Activated naive CD4-positive, alpha-beta T cell treated with anti-CD3 and anti-CD28 coated beads, Interleukin-2, amount 50 U/mL, for 24 hours (primary cell): ENCODE results near the gene ARSG.
A peak's percentile ranks its signal among the peaks of the same experiment; 100 is the strongest.

Source experiments
- H3K27ac Mint-ChIP-seq: one replicate; pipeline ENCODE4 v1.8.0; 2021; ENCODE audit warnings: mild to moderate bottlenecking, mixed read lengths
- H3K27me3 Mint-ChIP-seq: one replicate; pipeline ENCODE4 v1.8.0; 2021; ENCODE audit warnings: mixed read lengths
- H3K36me3 Mint-ChIP-seq: one replicate; pipeline ENCODE4 v1.8.0; 2021; ENCODE audit warnings: mixed read lengths
- H3K4me1 Mint-ChIP-seq: one replicate; pipeline ENCODE4 v1.8.0; 2021; ENCODE audit warnings: mixed read lengths
- H3K4me3 Mint-ChIP-seq: one replicate; pipeline ENCODE4 v1.8.0; 2021; ENCODE audit warnings: mild to moderate bottlenecking, mixed read lengths
- H3K9me3 Mint-ChIP-seq: one replicate; pipeline ENCODE4 v1.8.0; 2021; ENCODE audit warnings: mixed read lengths

Gene ARSG

DNA sequence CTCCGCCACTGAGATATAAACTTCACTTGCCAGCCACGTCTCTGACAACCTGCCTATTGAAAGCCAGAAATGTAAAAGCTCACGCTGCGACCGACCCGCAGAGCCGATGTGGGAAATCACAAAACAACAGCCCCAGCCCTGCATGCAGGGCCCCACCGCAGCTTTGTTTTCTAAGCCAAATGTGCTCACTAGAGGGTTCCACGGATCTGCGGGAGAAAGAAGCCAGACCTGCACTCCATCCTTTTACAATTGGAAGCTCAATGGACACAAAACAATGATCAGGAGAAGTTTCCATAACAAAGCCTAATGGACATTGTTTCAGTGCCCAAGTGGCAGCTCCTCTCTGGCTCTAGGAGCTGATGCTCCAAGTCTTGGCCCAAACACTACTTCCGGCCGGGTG, 132.9 kb downstream of the ARSG start:
- peaks cover 6% of the 10 kb centered on the region for H3K4me1 Mint-ChIP-seq
- H3K4me3 Mint-ChIP-seq, result no peak overlapping the region
- no peaks in the 10 kb centered on the region for H3K9me3 Mint-ChIP-seq
- H3K36me3 Mint-ChIP-seq, result peaks cover 10% of the 10 kb centered on the region
- H3K27me3 Mint-ChIP-seq, result no peaks in the 10 kb centered on the region
- no peak overlapping the region for H3K27ac Mint-ChIP-seq

DNA sequence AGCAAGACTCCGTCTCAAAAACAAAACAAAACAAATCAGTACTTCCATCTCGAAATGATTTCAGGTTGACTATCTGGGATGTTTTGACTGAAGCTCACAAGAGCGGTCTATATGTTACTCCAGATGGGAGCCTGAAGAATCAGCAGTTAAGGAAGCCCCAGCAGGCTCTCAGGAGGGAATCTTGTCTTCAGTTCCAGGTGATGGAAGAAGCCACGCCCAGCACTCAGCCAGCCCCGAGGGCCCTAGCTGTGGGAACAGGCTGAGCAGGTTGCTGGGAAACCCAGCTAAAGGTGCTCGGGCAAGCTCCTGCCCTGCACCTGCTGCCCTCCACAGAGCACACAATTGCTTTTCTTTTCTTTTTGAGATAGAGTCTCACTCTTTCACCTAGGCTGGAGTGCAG, 133.6 kb downstream of the ARSG start:
- peaks cover 7% of the 10 kb centered on the region for H3K36me3 Mint-ChIP-seq

DNA sequence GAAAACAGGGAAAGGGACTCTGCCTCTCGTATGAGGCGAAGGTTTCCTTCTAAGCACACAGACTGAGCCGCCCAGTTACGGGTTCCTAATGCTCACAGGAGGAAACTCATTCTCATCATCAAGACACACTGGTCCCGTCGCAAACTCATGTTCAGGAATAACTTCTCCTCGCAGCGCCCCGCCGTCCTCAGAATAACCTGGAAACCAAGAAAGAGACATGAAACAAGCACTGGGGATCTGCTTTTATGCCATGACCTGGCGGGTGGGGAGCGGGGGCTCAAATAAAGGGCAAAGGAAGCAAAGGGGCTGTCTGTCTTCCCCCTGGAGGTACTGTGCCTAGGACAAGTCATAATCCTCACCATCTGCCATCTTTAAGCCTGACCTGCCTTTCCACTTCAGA, 134.7 kb downstream of the ARSG start:
- Mint-ChIP-seq H3K27me3 (no peaks in the 10 kb centered on the region), H3K4me3 (no peak overlapping the region), H3K4me1 (peaks cover 2% of the 10 kb centered on the region), H3K9me3 (no peaks in the 10 kb centered on the region), H3K36me3 (peaks cover 3% of the 10 kb centered on the region), H3K27ac (no peak overlapping the region)

More for the DNA sequence above, 133.6 kb downstream of the ARSG start:
- Mint-ChIP-seq H3K4me3 (no peak overlapping the region), H3K9me3 (no peaks in the 10 kb centered on the region), H3K4me1 (peaks cover 3% of the 10 kb centered on the region), H3K27me3 (no peaks in the 10 kb centered on the region), H3K27ac (no peak overlapping the region)

DNA sequence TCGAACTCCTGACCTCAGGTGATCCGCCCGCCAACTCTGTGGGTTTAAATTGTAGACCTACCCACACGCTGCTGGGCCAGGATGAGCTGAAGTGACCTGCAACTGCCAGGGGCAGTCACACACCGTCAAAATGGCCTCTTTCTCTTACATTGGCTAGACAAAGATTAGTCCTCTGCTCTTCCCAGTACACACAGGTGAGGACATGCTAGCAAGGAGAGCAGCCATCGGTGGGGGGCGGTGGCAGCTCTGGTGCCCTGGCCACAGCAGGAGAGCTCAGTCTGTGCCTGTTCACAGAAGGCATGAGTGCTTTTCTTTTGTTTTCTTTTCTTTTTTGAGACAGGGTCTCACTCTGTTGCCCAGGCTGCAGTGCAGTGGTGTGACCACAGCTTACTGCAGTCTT, 136.3 kb downstream of the ARSG start:
- H3K4me1 Mint-ChIP-seq, result peaks cover 14% of the 10 kb centered on the region
- H3K36me3 Mint-ChIP-seq, result no peaks in the 10 kb centered on the region
- H3K9me3 Mint-ChIP-seq, result no peaks in the 10 kb centered on the region
- no peaks in the 10 kb centered on the region for H3K27me3 Mint-ChIP-seq
- no peak overlapping the region for H3K27ac Mint-ChIP-seq
- H3K4me3 Mint-ChIP-seq, result no peak overlapping the region

DNA sequence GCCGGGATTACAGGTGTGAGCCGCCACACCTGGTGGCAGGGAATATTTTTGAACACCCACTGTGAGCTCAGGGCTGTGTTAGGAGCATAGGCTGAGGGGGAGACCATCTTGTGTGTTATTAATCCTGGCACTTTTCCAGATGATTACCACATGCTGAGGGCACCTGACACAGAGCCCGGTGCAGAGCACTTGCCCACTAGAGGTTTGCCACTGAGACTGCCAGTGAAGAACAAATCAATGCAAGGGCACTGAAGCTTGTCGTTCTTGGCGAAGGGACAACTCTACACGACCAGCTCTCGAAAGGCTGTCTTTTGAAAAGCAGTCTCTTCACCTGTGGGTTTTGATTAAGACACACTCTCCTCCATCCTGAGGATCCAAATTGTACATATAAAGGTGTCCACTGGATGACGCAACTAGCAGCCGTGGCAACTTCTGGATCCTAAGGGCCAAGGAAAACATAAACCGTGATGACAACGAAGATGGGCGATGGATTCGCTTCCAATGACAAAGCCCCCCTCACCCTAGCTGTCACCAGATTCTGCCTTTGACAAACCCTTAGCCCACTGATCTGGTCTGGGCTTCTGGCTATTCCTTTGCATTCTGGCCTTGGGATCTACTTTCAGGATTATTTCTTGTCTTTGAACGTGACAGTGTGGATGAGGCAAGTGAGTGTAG, 137.3 kb downstream of the ARSG start:
- Mint-ChIP-seq H3K4me1 (peaks cover 17% of the 10 kb centered on the region), H3K4me3 (no peak overlapping the region), H3K9me3 (no peaks in the 10 kb centered on the region), H3K27ac (no peak overlapping the region), H3K27me3 (no peaks in the 10 kb centered on the region), H3K36me3 (peaks cover 1% of the 10 kb centered on the region)

DNA sequence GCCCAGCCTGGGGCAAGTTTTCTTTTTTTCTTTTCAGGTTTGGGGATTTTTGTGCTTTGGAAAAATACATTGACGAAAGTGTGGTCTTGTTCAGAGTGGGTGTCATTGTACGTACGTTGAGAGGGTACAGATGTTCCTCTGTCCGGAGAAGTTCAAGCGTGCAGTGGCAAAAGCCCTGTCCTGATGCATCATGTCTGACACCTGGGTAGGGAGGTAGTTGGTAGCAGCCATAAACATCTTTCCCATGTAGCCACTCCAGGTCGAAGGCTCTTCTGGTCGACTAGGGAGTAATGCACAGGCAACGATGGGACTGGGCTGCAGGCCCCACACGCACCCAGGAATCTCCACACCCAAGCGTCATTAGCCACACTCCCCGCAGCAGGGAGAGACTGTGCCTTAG, 138.6 kb downstream of the ARSG start:
- no peaks in the 10 kb centered on the region for H3K27me3 Mint-ChIP-seq
- peaks cover 1% of the 10 kb centered on the region for H3K36me3 Mint-ChIP-seq
- H3K27ac Mint-ChIP-seq, result no peak overlapping the region
- H3K9me3 Mint-ChIP-seq, result no peaks in the 10 kb centered on the region
- no peak overlapping the region for H3K4me3 Mint-ChIP-seq
- peaks cover 17% of the 10 kb centered on the region for H3K4me1 Mint-ChIP-seq

DNA sequence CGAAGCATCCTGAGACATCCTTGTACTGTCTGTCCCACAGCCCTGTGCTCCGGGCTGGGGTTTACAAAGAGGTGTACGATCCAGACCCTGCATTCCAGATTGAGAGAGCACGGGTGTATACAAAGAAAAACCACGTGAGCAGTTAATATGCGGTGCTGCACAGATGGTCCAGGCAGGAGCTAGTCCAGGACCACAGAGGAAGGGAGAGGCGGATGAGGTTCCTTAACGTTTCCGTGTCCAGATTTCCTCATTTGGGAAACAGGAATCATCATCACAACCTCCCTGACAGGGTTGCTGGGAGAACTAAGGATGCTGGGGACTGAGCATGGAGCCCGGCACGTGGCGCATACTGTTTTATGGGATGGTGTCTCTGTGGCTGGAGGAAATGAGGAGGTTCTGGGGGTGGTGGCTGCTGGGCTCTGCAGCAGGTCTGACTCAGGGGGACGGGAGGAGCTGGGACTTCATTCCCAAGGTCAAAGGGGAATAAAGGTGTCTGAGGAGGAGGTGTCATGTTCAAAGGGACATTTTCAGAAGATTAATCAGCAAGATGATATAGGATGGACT, 139.8 kb downstream of the ARSG start:
- Mint-ChIP-seq H3K36me3 (peaks cover 1% of the 10 kb centered on the region), H3K27ac (no peak overlapping the region), H3K4me3 (no peak overlapping the region), H3K9me3 (no peaks in the 10 kb centered on the region), H3K27me3 (no peaks in the 10 kb centered on the region), H3K4me1 (peaks cover 22% of the 10 kb centered on the region)

DNA sequence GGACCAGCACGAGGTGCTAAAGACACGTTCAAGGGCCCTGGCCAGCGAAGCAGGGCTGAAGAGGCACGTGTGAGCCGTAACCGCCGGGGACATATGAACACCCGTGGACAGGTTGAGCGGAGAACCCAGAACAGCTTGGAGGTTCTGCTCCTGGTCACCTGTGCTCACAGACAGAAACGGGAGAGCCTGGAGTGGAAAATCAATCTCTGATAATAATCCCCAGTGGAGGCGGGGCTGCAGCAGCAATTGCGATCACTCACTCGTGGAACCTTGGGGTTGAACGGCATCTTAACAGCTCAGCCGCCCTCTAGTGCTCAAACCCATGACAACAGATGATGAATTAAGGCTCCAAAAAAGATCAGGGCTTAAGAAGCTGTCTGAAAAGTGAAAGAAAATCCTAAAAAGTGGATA, 140.4 kb downstream of the ARSG start:
- Mint-ChIP-seq H3K27ac (no peak overlapping the region), H3K27me3 (no peaks in the 10 kb centered on the region), H3K4me3 (no peak overlapping the region), H3K4me1 (peaks cover 28% of the 10 kb centered on the region), H3K36me3 (peaks cover 1% of the 10 kb centered on the region), H3K9me3 (no peaks in the 10 kb centered on the region)

DNA sequence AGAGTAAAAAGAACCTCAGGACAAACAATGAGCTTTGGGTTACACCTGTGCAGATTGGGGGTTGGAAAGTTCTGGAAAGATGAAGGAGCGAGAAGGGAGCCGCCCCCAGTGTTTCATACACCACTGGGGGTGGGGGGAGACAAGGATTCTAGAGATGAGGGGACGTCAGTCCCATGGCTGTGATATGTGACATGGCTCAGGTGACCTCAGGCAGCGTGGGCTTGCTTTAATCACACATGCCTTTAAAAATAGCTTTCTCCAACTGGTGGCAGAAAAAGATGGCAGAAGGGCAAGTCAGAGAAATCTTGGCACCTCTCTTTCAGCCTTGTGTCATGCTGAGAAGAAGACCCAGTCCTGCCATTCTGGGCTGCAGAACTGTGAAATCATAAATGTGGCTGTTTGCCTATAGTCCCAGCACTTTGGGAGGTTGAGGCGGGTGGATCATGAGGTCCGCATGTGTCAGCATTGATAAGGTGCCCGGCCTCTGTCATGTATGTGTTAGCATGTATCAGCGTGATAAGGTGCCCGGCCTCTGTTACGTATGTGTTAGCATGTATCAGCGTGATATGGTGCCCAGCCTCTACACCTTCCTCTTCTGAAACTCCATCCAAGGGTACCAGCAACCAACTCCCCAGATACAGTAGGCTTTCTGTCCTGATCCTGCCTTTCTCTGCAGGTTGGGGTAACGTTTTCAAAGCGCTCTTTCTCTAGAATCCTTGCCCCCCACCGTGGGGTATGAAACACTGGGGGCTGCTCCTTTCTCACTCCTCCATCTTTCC, 141.0 kb downstream of the ARSG start:
- Mint-ChIP-seq H3K27ac (peak overlapping the region; percentile 67), H3K36me3 (peaks cover 1% of the 10 kb centered on the region)

DNA sequence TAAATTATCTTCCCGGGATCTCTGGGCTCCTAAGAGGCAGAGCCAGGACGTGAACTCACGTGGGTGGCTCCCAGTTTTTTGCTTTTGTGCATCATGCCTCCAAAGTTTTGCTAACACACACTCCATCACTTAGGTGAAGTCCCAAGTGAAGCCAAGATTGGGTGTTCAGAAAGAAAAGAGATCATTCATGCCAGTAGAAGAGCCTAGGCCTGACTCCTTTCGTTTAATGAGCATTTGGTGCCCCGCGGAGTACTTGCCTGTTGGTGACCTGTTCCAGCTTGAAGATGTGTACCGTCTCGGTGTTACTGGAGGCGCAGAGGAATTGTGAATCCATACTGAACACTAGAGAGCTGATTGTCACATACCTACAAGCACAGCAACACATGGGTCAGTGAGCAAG, 141.9 kb downstream of the ARSG start:
- Mint-ChIP-seq H3K27ac (peak overlapping the region; percentile 12), H3K9me3 (no peaks in the 10 kb centered on the region), H3K36me3 (peaks cover 1% of the 10 kb centered on the region), H3K27me3 (no peaks in the 10 kb centered on the region), H3K4me1 (peaks cover 43% of the 10 kb centered on the region), H3K4me3 (no peak overlapping the region)

More for the DNA sequence above, 141.0 kb downstream of the ARSG start:
- H3K27me3 Mint-ChIP-seq, result no peaks in the 10 kb centered on the region
- H3K4me1 Mint-ChIP-seq, result peaks cover 34% of the 10 kb centered on the region
- H3K4me3 Mint-ChIP-seq, result no peak overlapping the region
- no peaks in the 10 kb centered on the region for H3K9me3 Mint-ChIP-seq

DNA sequence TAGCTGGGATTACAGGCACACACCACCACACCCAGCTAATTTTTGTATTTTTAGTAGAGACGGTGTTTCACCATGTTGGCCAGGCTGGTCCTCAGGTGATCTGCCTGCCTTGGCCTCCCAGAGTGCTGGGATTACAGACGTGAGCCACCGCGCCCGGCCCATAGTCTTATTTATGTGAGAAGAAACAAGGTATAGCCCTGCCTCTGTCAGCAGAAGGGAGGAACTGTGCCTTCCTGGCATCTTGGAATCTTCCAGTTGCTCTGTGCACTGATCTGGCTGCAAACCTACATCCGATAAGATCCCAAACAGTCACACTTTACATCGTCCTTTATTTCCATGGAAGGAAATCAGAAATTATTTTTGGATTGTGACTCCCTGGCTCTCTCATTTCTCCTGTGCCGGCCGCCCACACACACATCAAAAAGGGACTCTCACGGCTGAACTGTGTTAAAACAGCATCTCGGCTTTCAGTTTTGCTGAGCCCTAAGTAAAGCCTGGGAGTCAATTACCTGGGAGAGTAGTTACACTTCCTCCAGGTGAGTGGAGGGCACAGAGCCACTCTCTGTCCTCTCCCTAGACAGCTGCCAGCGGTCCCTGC, 142.7 kb downstream of the ARSG start:
- Mint-ChIP-seq H3K9me3 (no peaks in the 10 kb centered on the region), H3K36me3 (peaks cover 1% of the 10 kb centered on the region), H3K27me3 (no peaks in the 10 kb centered on the region), H3K4me1 (peaks cover 51% of the 10 kb centered on the region), H3K27ac (no peak overlapping the region), H3K4me3 (no peak overlapping the region)

DNA sequence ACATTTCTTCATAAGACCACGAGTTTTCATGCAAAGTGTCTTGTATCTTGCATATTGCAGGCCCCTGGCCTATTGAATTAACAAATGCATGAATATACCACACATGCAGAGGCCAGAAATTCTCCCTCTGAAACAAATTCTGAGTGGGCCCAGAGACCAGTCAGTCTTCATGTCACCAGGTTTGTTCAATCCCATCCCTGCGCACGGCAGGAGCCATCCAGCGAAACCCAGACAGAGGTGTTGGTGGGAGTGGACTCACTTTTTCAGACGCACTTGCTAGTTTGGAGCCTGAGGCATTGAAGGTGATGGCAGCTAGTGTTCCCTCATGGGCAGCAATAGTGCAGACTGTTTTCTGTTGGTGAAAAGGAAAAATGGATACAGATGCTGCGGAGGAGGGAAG, 144.1 kb downstream of the ARSG start:
- Mint-ChIP-seq H3K36me3 (peaks cover 1% of the 10 kb centered on the region), H3K4me1 (peaks cover 60% of the 10 kb centered on the region), H3K27me3 (no peaks in the 10 kb centered on the region), H3K9me3 (no peaks in the 10 kb centered on the region), H3K4me3 (no peak overlapping the region), H3K27ac (no peak overlapping the region)

DNA sequence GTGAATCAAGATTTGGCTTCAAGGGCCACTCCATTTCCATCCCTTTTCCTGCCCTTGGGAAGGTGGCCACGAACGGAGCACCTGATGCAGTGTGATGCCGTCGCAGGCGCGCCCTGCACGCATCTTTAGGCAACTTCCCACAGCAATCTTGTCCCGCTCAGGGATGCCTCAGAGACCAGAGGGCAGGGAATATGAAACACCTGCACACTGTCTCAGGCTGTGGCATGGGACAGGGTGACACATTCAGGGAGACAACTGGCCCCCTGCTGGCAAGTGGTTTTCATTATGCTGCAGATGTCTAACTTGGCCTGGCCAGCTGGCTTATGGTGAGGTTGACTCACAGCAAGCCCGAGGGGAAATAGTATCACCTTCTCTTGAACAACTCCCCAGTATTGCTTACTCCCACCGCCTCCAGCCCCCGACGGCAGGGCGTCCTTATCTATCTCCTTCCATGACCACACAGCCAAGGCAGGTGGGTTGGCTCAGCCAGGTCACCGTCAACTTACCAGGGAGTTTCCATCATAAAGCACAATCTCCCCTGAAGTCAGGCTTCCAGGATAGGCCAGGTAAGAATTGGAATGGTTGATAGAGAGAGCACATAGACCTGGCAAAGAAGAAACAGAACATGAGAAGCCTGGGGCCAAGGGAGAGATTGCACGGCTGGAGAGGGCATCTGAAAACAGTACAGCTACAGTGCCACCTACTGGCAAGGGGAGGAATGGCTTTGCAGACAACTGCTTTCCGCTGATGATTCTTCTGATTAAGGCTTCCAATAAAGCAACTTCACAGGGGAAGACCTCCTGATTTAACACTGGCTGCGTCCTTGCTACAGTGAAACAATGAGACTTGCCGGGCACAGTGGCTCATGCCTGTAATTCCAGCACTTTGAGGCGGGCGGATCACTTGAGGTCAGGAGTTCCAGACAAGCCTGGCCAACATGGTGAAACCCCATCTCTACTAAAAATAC, 144.9 kb downstream of the ARSG start:
- Mint-ChIP-seq H3K4me3 (peak overlapping the region; percentile 62), H3K4me1 (peaks cover 65% of the 10 kb centered on the region)

DNA sequence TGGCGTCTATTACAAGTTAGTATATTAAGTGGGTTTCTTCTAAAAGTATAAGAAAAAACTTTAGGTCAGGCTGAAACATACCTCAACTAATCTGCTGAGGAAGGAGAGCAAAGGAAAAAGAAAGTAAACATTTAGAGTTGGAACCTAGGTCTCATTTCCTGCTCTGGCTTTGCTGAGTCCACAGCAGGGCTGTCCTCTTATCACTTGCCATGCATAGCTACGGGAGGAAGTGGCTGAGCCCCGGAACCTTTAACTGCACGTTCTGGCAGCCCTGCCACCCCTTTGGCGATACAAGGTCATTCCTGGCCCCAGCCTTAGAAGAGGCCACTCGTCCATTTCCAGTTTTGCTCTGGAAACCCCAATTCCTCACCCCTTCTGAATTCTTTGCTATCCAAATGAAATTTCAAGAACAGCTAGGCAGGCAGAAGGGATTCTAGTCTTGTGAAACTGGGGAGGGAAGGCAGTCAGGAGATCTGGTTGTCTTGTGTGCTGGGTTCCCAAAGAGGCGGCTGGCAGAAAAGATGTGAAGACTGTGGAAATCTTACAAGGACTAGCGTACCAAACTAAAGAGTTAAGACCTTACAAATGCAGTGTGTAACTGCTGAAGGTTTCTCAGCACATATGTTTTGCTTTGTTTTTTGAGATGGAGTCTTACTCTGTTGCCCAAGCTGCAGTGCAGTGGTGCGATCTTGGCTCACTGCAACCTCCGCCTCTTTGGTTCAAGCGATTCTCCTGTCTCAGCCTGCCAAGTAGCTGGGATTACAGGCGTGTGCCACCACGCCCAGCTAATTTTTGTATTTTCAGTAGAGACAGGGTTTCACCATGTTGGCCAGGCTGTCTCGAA, 146.9 kb downstream of the ARSG start:
- Mint-ChIP-seq H3K9me3 (no peaks in the 10 kb centered on the region), H3K36me3 (no peaks in the 10 kb centered on the region), H3K4me1 (peaks cover 58% of the 10 kb centered on the region), H3K27ac (peak overlapping the region; percentile 92), H3K27me3 (no peaks in the 10 kb centered on the region), H3K4me3 (peak overlapping the region; percentile 67)

More for the DNA sequence above, 144.9 kb downstream of the ARSG start:
- H3K9me3 Mint-ChIP-seq, result no peaks in the 10 kb centered on the region
- no peaks in the 10 kb centered on the region for H3K27me3 Mint-ChIP-seq
- H3K27ac Mint-ChIP-seq, result peak overlapping the region; percentile 9
- H3K36me3 Mint-ChIP-seq, result peaks cover 1% of the 10 kb centered on the region
